AG09309 (cell line): ENCODE measurements around the gene CDK2AP2.
"Not testable (repeated sequence)": the region's sequence is repeated elsewhere in the genome, so short reads cannot be mapped to it uniquely, and the experiment has no call there.

Experiments used
- DNase-seq: peaks from one replicate; pipeline ENCODE4 v3.0.0-alpha.2; 2010; ENCODE audit warnings: low read depth
- H3K4me3 ChIP-seq: 2 replicates; pipeline ENCODE4 v1.5.1; 2011; ENCODE audit warnings: mild to moderate bottlenecking, low read depth, low read length, moderate library complexity; ENCODE audit not compliant: control insufficient read depth
- TF ChIP-seq, protein P1 (sequence below): IDR thresholded peaks from 2 replicates; pipeline ENCODE4 v1.5.1; 2011; ENCODE audit warnings: mild to moderate bottlenecking, low read depth, low read length, inconsistent platforms; ENCODE audit not compliant: insufficient read depth, control insufficient read depth; ENCODE audit errors: missing control alignments

The CDK2AP2 gene

GRCh38 chr11:67483831-67484665 lies 23.9 kb downstream of the CDK2AP2 start:
- H3K4me3 ChIP-seq = no peak overlapping the region
- DNase-seq = no peak
- TF ChIP-seq, protein P1, sequence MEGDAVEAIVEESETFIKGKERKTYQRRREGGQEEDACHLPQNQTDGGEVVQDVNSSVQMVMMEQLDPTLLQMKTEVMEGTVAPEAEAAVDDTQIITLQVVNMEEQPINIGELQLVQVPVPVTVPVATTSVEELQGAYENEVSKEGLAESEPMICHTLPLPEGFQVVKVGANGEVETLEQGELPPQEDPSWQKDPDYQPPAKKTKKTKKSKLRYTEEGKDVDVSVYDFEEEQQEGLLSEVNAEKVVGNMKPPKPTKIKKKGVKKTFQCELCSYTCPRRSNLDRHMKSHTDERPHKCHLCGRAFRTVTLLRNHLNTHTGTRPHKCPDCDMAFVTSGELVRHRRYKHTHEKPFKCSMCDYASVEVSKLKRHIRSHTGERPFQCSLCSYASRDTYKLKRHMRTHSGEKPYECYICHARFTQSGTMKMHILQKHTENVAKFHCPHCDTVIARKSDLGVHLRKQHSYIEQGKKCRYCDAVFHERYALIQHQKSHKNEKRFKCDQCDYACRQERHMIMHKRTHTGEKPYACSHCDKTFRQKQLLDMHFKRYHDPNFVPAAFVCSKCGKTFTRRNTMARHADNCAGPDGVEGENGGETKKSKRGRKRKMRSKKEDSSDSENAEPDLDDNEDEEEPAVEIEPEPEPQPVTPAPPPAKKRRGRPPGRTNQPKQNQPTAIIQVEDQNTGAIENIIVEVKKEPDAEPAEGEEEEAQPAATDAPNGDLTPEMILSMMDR = no peak

DNA sequence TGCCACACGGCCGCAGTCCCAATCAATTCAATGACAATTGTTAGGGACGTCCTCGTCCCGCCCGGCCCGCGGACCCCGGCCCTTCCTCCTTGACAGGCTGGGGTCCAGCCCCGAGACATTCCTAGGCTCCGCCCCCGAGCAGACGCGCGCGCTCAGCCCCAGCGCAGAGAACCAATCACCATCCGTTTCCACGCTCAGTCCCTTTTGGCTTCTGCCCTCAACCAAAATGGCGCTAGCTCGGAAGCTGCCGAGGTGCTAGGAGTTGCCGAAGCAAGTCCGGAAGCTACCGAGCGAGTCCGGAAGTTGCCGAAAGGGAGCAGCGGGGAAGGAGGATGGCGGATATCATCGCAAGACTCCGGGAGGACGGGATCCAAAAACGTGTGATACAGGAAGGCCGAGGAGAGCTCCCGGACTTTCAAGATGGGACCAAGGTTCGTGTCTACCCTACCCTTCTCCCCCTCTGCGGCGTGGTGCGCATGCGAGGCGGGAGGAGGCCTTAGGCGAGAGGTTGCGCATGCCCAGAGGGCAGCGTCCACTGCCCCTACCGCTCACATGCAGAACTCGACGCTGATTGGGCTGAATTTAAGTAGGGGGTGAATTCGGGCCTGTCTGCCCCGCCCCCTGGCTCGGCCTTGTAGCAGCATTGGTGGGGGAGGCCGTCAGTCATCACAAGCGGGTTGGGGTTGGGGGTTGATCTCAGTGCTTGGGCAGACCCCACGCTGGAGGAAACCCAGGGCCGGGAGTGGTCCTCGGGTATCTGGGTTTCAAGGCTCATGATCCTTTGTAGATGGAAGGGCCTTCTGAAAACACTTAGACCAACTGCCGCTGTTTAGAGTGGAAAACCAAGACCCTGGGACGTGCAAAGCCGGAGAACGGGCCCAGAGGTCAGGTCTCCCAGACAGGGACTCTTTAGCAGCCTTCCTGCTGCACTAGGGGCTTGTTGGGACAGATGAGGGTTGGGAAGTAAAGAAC lies 24.8 kb downstream of the CDK2AP2 start, which contains the start of gene AIP:
Gene AIP (plus strand): TSS at position 200 of the 972 bp plus-strand sequence. CDS start 133 bp downstream, at position 333.
- TF ChIP-seq, protein P1 = peak; percentile 8
- peak; percentile 87 for DNase-seq

GRCh38 chr11:67482275-67482826 lies 25.6 kb downstream of the CDK2AP2 start:
- H3K4me3 ChIP-seq = peak overlapping the region; percentile 66
- TF ChIP-seq, protein P1 = no peak
- DNase-seq = no peak

More for the DNA sequence above, 24.8 kb downstream of the CDK2AP2 start, which contains the start of gene AIP:
- H3K4me3 ChIP-seq = peak within 1 kb of the TSS; percentile 66

DNA sequence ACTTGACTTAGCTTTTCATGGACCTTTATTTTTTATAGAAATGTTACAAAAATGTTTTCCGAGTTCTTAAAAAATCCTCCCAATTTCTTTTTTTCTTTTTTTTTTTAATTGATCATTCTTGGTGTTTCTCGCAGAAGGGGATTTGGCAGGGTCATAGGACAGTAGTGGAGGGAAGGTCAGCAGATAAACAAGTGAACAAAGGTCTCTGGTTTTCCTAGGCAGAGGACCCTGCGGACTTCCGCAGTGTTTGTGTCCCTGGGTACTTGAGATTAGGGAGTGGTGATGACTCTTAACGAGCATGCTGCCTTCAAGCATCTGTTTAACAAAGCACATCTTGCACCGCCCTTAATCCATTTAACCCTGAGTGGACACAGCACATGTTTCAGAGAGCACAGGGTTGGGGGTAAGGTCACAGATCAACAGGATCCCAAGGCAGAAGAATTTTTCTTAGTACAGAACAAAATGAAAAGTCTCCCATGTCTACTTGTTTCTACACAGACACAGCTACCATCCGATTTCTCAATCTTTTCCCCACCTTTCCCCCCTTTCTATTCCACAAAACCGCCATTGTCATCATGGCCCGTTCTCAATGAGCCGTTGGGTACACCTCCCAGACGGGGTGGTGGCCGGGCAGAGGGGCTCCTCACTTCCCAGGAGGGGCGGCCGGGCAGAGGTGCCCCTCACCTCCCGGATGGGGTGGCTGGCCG lies 30.5 kb downstream of the CDK2AP2 start:
- not testable (repeated sequence) for DNase-seq, H3K4me3 ChIP-seq

DNA sequence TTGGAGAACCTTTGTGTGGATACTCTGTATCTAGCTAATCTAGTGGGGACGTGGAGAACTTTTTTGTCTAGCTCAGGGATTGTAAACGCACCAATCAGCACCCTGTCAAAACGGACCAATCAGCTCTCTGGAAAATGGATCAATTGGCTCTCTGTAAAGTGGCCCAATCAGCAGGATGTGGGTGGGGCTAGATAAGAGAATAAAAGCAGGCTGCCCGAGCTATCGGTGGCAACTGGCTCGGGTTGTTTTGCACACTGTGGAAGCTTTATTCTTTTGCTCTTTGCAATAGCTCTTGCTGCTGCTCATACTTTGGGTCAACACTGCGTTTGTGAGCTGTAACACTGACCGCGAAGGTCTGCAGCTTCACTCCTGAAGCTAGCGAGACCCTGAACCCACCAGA lies 31.3 kb downstream of the CDK2AP2 start:
- not testable (repeated sequence) for DNase-seq, H3K4me3 ChIP-seq

GRCh38 chr11:67472882-67473281 lies 35.1 kb downstream of the CDK2AP2 start:
- TF ChIP-seq, protein P1 = no peak
- H3K4me3 ChIP-seq = no peak overlapping the region
- DNase-seq = no peak
